ENCODE results near the gene BCL2L15.

Gene BCL2L15

DNA sequence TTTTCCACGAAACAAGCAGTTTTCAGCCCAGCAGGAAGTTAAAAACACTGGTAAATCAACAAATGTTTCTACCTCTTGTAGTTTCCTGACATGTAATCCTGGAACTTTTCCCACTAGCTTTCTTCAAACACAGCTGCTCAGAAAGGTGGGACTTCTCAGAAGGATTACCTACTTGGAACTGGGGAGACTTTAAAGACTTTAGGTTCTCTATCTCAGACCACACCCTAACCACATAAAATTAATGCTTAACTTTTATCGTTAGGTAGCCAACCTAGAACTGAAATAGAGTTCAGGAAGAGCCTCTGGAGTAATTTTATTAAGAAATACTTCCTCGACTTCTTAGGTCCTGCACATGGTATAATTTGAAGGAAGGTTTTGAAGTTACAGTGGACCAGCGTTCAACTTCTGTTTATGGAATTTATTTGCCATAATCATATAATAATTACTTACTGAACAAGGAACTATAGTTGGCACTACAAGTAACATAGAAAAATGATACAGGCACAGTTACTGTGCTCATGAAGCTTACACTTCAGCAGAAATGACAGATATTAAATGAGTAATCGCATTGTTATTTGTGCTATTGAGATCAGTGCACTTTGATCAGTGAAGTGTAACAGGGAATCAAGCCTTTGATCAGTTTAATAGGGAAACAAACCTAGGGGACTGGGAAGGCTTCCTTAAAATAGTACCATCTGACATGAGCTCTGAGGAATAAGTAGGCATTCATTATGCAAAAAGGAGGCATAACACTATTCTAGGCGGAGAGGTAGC lies at the start of gene BCL2L15:
Gene BCL2L15 (minus strand): TSS at position 180 of the 774 bp plus-strand sequence. CDS start 206 bp downstream, outside the sequence.
- no peak for FAIRE-seq

DNA sequence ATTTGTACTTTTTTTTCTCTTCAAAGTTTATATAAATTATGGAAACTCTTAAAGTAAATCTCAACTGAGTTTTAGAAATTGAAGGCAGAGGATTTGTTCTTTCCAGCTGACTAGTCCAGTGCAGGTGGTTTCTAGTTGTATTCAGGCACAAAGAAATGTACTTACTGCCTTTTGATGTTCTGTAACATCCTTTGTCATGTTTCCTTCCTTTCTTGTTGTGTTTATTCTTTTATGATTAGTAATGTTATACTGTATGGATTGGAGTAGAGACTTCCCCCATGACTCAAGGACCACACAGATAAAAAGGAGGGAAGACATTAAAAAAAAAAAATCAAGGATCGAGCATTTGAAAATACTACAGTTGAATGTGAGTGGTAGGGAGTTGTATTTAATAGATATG lies 49.8 kb upstream of the BCL2L15 start:
- no peak for FAIRE-seq

DNA sequence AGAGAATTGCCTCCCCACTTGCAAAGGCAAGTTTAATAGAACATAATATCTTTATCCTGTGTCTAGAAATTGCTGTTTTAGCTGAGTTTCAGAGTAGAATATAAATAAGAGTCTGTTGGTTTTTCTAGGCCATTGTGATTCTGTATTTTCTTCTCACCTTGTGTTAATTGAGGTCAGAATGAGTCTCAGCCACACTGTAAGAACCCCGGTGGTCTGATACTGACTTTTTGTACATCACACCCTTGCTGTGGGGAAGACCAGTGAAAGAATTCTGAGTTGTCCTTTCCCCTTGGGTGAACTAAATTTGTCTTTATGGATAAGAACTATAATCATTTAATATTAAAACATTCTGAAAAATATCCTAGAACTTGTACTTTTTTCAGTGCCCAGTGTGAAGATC lies 48.6 kb upstream of the BCL2L15 start:
- FAIRE-seq, result no peak

DNA sequence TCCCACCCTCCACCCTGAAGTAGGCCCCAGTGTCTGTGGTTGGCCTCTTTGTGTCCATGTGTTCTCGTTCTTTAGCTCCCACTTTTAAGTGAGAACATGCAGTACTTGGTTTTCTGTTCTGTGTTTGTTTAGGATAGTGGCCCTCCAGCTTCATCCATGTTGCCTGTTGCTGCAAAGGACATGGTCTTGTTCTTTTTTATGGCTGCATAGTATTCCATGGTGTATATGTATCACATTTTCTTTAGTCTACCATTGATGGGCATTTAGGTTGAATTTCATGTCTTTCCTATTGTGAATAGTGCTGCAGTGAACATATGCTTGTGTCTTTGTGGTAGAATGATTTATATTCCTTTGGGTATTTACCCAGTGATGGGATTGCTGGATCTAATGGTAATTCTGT lies 47.8 kb upstream of the BCL2L15 start:
- FAIRE-seq, result no peak

DNA sequence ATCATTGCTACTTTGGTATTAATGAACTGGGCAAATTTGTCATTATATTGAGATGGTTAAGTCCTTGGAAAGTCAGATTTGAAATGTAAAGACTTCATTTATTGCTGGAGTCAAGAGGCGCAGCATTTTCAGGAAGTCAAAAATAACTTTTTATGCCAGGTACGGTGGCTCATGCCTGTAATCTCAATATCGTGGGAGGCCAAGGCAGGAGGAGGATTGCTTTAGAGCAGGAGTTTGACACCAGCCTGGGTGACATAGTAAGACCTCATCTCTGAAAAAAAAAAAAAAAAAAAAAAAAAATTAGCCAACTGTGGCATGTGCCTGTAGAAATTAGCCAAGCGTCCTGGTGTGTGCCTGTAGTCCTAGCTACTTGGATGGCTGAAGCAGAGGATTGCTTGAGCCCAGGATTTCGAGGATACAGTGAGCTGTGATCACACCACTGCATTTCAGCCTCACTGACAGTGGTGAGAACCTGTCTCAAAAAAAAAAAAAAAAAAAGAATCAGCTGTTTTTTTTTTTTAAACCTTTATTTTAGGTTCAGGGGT lies 47.2 kb upstream of the BCL2L15 start:
- no peak for FAIRE-seq

DNA sequence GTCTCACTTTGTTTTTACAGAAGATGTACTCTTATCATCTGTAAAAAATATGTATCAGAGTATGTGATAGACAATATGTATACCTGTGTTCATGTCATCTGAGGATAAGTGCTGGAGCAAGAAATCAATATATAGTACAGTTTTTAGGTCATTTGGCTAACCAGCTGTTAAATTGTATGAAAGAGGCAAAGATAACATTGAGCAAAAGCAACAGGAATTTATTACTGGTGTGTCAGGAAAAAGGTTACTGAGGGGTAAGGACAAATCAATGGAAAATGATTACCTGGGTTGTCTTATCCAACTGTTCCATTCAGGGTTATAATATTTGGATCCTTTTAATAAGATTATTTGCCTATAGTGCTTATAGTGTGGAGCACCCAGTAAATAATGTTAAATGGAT lies 46.6 kb upstream of the BCL2L15 start:
- no peak for FAIRE-seq

DNA sequence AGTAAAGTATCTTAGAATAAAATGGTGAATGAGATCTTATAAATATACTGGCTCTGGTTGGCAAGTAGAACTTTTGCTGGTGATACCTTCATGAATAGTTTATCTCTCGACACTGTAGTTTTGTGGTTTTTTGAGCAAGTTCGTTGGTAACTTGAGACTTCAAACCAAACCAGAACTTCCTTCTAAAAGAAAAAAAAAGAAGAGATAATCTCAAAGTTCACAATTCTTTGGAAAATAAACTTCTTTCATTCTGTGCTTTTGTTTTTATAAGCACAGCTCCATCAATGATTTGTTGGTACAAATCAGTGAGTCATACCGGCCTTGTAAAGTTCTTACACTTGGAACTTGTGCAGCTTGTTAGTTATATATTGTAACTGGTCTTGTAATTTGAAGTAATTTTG lies 44.1 kb upstream of the BCL2L15 start:
- FAIRE-seq, result no peak

DNA sequence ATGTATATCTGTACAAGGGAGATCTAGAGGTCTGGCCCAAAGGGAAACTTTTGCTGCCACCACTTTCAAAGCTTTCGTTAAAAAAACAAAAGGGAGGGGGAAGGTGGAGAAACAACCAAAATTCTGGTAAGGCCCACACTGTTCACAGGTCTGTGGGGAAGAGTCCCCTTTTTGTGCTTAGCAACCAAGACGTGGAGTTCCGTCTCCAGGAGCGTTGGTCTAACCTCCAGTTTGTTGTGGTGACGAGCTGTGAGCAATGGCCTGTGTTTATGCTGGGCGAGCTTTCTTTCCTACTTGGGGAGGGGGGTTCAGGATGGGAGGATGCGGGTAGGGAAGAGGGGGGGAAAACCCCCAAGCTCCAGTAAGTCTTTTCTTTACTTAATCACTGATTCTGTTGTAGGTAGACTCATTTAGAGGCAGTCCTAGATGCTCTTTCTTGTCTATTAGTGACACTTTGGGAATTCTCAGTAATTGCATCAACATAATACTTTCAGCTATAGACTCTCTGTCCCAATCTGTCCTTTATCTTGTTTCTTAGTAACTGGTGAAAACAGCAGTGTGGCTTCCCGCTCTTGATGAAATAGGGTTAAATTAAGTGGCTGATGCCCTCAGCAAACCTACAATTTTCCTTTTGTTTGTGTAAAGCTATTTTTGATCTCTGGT lies 43.2 kb upstream of the BCL2L15 start:
- no peak for FAIRE-seq

DNA sequence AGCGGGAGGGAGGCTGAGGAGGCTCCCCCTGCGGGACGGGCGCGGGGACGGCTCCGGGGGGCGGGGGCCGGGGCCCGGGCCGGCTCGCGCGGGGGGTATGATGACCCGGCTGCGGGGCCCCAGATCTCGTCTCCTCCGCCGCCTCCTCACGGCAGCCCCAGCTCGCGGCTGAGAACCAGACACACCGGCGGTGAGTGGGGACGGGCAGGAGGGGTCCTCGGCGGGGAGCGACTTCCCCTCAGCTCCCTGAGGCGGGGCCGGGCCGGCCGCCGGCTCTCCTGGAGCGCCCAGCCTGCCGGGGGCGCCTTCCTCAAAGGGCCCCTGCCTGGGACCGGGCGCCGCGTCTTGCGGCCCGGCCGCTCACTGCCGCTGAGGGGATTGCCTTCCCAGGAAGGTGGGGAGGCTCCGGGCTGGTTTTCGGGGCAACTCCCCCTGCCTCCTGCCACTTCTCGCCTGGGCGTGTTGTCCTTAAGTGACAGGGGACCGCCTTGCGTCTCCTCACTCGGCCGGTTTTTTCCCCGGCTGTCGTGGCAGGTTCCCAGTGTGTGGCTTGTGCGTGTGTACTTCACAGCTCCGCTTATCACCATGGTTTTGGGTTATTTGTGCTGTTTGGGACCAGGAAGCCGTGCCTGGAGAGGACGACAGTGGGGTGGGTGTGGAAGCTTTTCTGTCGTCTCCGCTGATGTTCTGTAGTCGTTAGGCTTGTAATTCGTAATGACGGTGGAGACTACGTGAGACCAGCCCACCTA lies 42.5 kb upstream of the BCL2L15 start:
- FAIRE-seq, result no peak

DNA sequence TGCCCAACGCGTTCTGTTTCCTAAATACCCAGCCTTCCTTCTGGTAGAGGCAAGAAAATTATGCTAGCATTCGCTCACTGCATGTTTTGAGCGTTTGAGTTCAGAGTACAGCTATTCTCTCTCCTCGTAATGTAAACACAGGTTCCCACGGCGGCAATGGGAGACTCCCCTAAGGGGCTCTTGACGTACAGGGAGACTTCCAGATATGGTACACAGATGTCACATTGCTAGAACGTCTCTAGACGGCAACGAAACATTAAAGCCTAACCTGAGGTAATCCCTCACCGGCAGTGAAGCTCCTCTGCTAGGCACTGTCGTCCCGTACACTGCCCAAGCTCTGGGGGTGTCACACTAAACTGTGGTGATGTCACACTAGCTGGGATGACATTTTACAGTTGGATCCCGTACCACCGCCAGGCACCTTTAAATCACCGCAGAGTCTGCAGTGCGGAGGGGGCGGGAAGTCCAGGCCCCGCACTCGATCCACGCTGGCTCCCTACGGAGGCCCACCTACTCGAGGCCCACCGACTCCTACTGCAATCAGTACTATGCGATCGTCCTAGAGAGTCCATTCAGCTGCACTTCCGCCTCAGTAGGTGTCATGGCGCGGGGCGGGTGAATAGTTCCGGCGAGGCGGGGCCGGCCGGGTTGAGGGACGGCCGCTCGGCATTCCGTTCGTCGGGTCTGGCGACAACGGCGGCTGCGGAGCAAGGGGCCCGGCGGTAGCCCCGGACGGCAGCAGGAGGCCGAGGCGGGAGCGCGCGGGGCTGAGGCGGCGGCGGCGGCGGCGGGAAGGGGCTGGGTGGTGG lies 41.8 kb upstream of the BCL2L15 start, which contains the start of gene HIPK1:
Gene HIPK1 (plus strand): TSS at position 384 of the 809 bp plus-strand sequence.
- no peak for FAIRE-seq

DNA sequence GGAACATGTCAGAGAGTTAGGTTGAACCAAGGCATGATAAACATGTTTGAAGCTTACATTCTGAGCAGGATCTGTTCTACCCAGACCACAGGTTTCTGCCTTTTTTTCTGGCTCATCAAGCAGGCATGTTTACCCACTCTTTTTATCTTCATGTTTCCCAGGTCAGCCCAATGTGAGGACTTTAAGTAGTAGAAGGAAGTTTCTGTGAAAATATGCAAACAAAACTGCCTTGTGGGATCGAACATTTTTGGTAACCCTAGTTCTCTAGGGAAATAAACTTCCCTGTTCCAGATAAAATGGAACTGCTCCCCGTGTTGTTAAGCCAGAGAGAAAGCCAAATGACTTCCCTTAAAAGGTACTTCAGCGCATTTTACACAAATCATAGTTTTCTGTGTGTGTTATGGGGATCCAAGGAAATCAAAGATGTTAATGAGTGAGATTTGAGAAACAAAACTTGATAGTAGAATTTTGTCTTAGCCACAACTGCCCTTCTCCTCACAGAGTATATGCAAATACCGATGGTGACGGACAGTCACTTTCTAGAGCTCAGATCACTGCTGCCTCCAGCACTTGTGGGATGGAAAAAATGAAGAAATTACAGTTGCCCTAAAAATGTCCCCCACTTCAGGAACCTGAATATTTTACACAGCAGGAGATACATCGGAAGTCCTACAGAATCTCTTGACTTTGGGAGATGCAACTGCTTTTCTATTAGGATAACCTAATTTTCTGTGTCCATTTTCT lies 41.0 kb upstream of the BCL2L15 start:
- FAIRE-seq, result no peak

DNA sequence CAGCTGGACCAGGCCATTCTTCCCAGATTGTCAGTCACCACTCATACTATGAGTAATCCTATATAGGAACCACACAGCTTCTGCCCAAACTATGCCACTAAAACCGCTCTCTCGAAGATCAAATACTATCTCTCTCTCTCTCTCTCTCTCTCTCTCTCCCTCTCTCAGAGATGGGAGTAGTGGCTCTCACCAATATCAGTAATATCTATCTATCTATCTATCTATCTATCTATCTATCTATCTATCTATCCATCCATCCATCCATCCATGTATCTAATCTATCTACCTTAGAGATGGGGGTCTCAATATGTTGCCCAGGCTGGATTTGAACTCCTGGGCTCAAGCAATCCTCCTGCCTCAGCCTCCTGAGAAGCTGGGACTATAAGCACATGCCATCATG lies 37.1 kb upstream of the BCL2L15 start:
- no peak for FAIRE-seq

DNA sequence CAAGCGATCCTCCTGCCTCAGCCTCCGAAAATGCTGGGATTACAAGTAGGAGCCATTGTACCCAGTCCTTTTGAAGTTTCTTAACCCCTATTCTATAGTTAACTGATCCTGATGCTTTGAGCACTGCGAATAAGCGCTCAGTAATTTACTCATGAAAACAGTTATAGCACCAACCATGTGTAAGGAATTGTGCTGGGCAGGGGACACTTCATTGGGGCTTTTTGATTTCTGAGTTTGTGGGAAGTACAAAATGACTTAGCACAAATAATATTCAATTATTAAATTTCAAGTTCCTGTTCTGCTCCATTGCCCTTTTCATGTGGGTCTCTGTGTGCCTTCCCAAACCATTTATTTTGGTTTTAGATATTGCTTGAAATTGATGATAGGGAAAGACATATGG lies 35.6 kb upstream of the BCL2L15 start:
- no peak for FAIRE-seq

DNA sequence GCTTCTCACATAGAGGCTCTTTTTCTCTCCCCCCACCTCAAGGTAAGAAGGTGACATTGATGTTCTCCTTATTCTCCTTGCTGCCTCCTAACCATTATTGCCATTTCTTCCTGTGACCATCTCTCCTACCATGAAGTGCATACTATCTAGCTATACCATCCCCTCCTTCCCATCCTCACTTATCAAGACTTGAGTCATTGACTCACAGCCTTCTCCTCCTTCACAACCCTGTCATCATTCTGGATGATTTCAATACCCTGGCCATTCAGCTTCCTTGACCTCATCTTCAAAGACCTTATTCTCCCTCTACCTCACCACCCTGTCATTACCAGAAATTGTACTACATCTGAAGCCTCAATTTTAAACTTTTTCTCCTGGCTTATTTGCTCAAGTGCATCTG lies 30.9 kb upstream of the BCL2L15 start:
- FAIRE-seq, result no peak

DNA sequence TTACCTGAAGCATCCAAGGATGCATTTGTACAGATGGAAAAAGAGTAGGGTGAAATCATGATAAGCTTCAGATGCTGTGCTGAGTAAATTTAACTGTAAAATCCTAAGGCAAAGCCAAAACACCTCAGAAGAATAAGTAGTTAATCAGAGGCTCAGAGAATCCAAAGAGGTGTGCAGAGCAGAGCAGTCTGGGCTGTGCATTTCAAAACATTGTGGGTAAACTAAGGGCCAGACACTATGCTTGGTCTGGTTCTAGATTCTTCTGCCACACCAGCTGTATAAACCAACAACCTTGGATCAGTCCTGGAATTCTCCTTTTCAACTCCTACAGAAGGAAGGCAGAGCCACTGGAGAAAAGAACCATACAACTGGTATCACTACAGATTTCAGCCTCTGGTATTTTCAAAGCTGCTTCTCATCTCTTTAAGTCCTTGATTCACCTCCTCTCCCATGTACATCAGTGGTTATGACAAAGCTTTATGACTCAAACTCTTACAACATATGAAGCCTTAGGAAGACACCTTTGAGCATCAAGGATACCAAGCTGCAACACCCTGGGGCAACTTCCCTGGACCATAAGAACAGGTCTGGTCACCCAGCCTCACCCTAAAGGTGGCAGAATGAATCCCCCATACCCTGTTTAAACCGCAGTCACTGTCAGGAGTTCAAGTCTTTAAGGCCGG lies 30.2 kb upstream of the BCL2L15 start:
- no peak for FAIRE-seq

DNA sequence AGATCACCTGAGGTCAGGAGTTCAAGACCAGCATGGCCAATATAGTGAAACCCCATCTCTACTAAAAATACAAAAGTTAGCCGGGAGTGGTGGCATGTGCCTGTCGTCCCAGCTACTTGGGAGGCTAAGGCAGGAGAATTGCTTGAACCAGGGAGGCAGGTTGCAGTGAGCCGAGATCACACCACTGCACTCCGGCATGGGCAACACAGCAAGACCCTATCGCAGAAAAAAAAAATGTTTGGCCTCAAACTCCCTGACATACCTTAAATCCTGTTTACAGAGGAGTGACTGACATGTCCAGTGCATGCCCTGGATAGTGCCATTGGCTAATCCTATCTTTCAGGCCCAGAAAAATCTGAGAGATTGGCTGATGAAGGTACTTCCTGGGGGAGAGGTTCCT lies 29.6 kb upstream of the BCL2L15 start:
- FAIRE-seq, result no peak

DNA sequence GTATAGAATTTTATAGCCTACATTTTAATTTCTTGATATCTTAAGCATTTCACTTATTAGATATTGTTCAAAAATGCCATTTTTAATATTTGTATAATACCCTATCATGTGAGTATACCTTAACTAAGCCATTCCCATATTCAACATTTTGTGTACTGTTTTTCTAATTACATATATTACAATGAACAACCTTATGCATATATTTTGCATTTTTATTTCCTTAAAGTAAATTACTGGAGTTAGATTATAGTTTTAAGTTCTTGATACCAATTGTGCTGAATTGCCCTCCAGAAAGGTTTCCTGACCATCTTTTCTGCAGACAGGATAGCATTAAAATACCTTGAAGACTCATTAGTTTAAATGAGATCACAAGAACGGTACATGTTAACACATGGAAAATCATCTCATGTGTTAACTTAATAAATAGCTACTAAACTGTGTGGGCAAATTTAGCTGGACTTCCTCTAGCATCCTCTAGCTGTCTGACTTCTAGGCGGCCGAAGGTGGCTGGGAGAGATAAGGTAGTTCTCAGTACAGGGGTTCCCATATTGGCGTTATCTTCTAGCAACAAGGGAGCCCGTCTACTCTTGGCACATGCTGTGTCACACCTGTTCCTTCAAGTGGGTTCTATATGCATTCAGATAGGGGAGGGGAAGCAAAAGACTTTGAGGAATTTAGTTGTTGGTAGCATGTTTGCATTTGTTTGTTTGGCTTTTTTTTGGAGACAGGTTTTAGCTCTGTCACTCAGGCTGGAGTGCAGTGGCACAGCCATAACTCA lies 26.7 kb upstream of the BCL2L15 start:
- no peak for FAIRE-seq

DNA sequence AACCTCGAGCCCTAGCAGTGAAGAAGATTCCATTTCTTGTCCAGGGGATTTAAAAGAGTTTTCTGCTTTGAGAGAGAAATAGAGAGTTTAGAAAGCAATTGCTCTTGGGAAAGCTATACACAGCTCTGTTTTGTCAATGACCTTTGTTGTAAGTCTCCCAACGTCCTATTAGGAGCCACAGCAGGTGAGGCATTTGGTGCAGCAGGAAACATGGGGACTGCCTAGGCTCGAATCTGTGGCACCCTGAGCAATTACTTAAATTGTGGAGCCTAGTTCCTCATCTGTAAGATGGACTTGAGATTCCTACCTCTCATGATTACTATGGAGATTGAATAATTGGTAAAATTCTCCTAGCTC lies 25.9 kb upstream of the BCL2L15 start:
- FAIRE-seq, result no peak

DNA sequence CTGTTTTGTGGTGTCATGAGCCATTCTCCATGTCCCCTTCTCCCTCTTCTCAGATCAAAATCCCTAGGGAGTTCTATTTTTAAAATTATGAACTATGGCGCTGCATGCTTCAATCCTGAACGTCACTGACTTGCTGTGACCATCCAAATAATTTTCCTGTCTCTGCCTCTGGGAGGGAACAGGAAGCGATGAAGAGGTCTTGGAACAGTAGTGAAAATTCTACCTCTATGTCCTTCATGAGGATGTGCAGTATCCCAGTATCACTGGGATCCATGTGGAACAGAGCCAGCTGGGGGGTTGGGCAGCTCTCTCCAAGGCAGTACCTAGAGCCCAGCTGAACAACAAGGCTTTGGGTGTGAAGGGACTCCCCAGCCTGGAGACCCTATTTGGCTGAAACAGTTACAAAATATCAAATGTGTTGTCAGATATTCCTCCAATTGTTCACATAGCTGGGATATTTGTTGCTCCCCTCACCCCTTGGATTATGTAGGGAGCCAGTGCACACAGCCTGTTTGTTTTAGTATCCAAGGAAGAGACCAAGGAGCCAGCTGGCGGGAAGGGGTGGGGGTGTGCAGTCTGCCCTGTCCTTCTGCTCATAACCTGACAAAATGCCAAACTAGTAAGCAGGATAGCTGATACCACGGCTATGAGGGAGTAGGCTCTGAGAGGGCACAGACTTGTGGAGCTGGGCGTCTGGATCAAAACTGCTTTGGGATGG lies 25.4 kb upstream of the BCL2L15 start:
- FAIRE-seq, result no peak

DNA sequence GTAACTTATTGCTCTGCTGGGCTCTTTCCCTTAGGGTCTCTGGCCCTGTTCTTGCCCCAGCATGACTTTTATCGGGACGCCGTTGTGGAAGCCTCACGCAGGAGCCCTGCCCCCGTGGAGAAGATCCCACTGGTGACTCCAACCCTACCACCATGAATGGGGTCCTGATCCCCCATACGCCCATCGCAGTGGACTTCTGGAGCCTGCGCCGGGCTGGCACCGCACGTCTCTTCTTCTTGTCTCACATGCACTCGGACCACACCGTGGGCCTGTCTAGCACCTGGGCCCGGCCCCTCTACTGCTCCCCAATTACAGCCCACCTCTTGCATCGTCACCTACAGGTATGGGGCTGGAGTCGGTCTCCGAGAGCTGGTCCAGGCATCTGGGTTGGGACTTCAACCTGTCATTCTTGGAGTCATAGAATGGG lies 18.1 kb upstream of the BCL2L15 start:
- FAIRE-seq, result no peak

All from G401.6 (cell line).